Measurements from ENCODE around the gene POMZP3.
"Not testable (repeated sequence)": the region's sequence is repeated elsewhere in the genome, so short reads cannot be mapped to it uniquely, and the experiment has no call there.

POMZP3 gene

GRCh38 chr7:76588586-76588985 is 38.5 kb downstream of the POMZP3 start:
- in situ Hi-C loops (cut with MboI; ENCODE audit: low sequenced_read_pairs), result not testable (repeated sequence)

- in situ Hi-C loops (cut with MboI; ENCODE audit: low sequenced_read_pairs), result not testable (repeated sequence)
Observed at GRCh38 chr7:76586585-76587315, 40.3 kb downstream of the POMZP3 start.

- in situ Hi-C loops (cut with MboI; ENCODE audit: low sequenced_read_pairs), result not testable (repeated sequence)
Observed at GRCh38 chr7:76583636-76584281, 43.3 kb downstream of the POMZP3 start.

- in situ Hi-C loops (cut with MboI; ENCODE audit: low sequenced_read_pairs), result not testable (repeated sequence)
Observed at GRCh38 chr7:76582848-76583631, 44.0 kb downstream of the POMZP3 start.

GRCh38 chr7:76575919-76576655 is 51.0 kb downstream of the POMZP3 start:
- in situ Hi-C loops (cut with MboI; ENCODE audit: low sequenced_read_pairs), result not testable (repeated sequence)

GRCh38 chr7:76575431-76575830 is 51.6 kb downstream of the POMZP3 start:
- in situ Hi-C loops (cut with MboI; ENCODE audit: low sequenced_read_pairs), result not testable (repeated sequence)

- in situ Hi-C loops (cut with MboI; ENCODE audit: low sequenced_read_pairs), result not testable (repeated sequence)
Observed at GRCh38 chr7:76572296-76572695, 54.8 kb downstream of the POMZP3 start.

GRCh38 chr7:76570324-76570775 is 56.7 kb downstream of the POMZP3 start:
- in situ Hi-C loops (cut with MboI; ENCODE audit: low sequenced_read_pairs), result not testable (repeated sequence)

- in situ Hi-C loops (cut with MboI; ENCODE audit: low sequenced_read_pairs), result not testable (repeated sequence)
Observed at GRCh38 chr7:76568742-76569141, 58.3 kb downstream of the POMZP3 start.

GRCh38 chr7:76567753-76568152 is 59.3 kb downstream of the POMZP3 start:
- in situ Hi-C loops (cut with MboI; ENCODE audit: low sequenced_read_pairs), result not testable (repeated sequence)

- in situ Hi-C loops (cut with MboI; ENCODE audit: low sequenced_read_pairs), result not testable (repeated sequence)
Observed at GRCh38 chr7:76567311-76567710, 59.8 kb downstream of the POMZP3 start.

GRCh38 chr7:76565001-76565400 is 62.1 kb downstream of the POMZP3 start:
- in situ Hi-C loops (cut with MboI; ENCODE audit: low sequenced_read_pairs), result not testable (repeated sequence)

- in situ Hi-C loops (cut with MboI; ENCODE audit: low sequenced_read_pairs), result not testable (repeated sequence)
Observed at GRCh38 chr7:76561342-76561741, 65.7 kb downstream of the POMZP3 start.

GRCh38 chr7:76560157-76560556 is 66.9 kb downstream of the POMZP3 start:
- in situ Hi-C loops (cut with MboI; ENCODE audit: low sequenced_read_pairs), result not testable (repeated sequence)

Measured in HL-60/S4 (cell line).